G401.6 (cell line): ENCODE results near the gene RRBP1.

Experiments
- FAIRE-seq: peaks from 2 replicates; lab custom pipeline; 2012; peaks lifted over from hg19 to GRCh38; lab: Jason Lieb, UNC

The RRBP1 gene

GRCh38 chr20:17680836-17681725 lies 961 bp downstream of the RRBP1 start:
- no peak for FAIRE-seq

- no peak for FAIRE-seq
These were observed 1.9 kb downstream of the RRBP1 start for GRCh38 chr20:17679941-17680835.

- no peak for FAIRE-seq
These were observed 3.2 kb downstream of the RRBP1 start for GRCh38 chr20:17678886-17679285.

- FAIRE-seq = no peak
These were observed 3.7 kb downstream of the RRBP1 start for GRCh38 chr20:17678295-17678694.

- no peak for FAIRE-seq
These were observed 5.1 kb downstream of the RRBP1 start for GRCh38 chr20:17676942-17677341.

GRCh38 chr20:17676378-17676759 lies 5.7 kb downstream of the RRBP1 start:
- no peak for FAIRE-seq

- no peak for FAIRE-seq
These were observed 6.3 kb downstream of the RRBP1 start for GRCh38 chr20:17675519-17676377.

GRCh38 chr20:17674722-17675518 lies 7.1 kb downstream of the RRBP1 start:
- no peak for FAIRE-seq

GRCh38 chr20:17673084-17673483 lies 9.0 kb downstream of the RRBP1 start:
- FAIRE-seq = no peak

- no peak for FAIRE-seq
These were observed 10.5 kb downstream of the RRBP1 start for GRCh38 chr20:17671565-17671964.

GRCh38 chr20:17671011-17671410 lies 11.0 kb downstream of the RRBP1 start:
- FAIRE-seq = no peak

- no peak for FAIRE-seq
These were observed 12.6 kb downstream of the RRBP1 start for GRCh38 chr20:17669306-17669931.

- FAIRE-seq = no peak
These were observed 13.6 kb downstream of the RRBP1 start for GRCh38 chr20:17668432-17668831.

- FAIRE-seq = no peak
These were observed 14.6 kb downstream of the RRBP1 start for GRCh38 chr20:17667445-17667844.

GRCh38 chr20:17666481-17666880 lies 15.6 kb downstream of the RRBP1 start:
- FAIRE-seq = no peak

- no peak for FAIRE-seq
These were observed 16.3 kb downstream of the RRBP1 start for GRCh38 chr20:17665756-17666155.

GRCh38 chr20:17664025-17664633 lies 17.9 kb downstream of the RRBP1 start:
- FAIRE-seq = no peak

- no peak for FAIRE-seq
These were observed 18.6 kb downstream of the RRBP1 start for GRCh38 chr20:17663486-17663885.

GRCh38 chr20:17663040-17663399 lies 19.0 kb downstream of the RRBP1 start:
- no peak for FAIRE-seq

GRCh38 chr20:17662333-17663039 lies 19.6 kb downstream of the RRBP1 start:
- no peak for FAIRE-seq
